Astrocyte of the spinal cord (primary cell): ENCODE measurements around the gene ATP10D.

Experiments
- DNase-seq: peaks from one replicate; pipeline ENCODE4 v3.0.0; 2011; ENCODE audit warnings: low read depth, low spot score
- H3K4me3 ChIP-seq: 2 replicates; pipeline ENCODE4 v1.5.1; 2011; ENCODE audit warnings: low read depth, mild to moderate bottlenecking, low read length, moderate library complexity
- CTCF ChIP-seq: IDR thresholded peaks from 2 replicates; pipeline ENCODE4 v1.5.1; 2012; ENCODE audit warnings: low read depth, mild to moderate bottlenecking, low read length, inconsistent platforms
- in situ Hi-C: cut with HindIII; loops from 2 replicates; pipeline ENCODE4 v1.10.0; 2017; ENCODE audit warnings: low sequenced_read_pairs

ATP10D gene

DNA sequence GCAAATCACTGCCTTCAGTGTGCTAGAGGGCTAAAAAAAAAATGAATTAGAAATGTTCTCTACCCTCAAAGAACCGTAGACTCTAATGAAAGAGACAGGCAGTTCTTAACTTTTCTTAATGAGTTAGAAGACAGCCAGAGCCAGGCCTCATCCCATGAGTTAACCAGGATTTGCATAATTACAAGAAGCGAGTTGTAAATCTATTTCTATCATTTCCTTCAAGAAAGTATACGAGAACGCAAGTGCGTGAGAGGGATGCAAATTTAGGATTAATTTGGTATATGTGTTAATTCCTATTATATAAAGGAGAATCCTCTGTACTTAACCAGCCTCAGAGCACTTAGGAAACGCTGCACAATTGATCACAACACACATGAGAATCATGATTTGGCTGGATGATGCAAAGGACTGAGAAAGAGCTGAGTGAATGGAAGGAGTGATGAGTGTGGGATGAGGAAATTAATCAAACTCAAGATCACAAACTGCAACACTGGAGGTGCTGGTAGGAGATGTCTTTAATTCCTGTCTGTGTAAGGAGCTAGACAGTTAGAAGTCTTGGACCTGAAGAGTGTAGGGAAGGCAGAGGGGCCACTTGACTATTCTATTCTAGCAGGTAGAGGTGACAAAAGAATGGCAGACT lies 157.2 kb downstream of the ATP10D start:
- no peak for TF ChIP-seq CTCF
- in situ Hi-C loops: no loop called here
- no peak for DNase-seq
- H3K4me3 ChIP-seq: no peak overlapping the region
